T-helper 2 cell (primary cell): ENCODE results near the gene KCNK16.
"Not testable (repeated sequence)": the region's sequence is repeated elsewhere in the genome, so short reads cannot be mapped to it uniquely, and the experiment has no call there.

Experiments used
- DNase-seq, 5 experiments: peaks; one replicate each; pipeline versions ENCODE4 v3.0.0 to v3.0.0-alpha.2; 2012 to 2022

Gene KCNK16

GRCh38 chr6:39304951-39305350 lies 17.6 kb downstream of the KCNK16 start:
- DNase-seq = no peak

GRCh38 chr6:39303425-39304153 lies 18.9 kb downstream of the KCNK16 start:
- no peak for DNase-seq

- DNase-seq = peak; percentile 55 to 85 (median 68)
These were observed 19.7 kb downstream of the KCNK16 start for GRCh38 chr6:39302669-39303424.

GRCh38 chr6:39302011-39302410 lies 20.5 kb downstream of the KCNK16 start:
- no peak for DNase-seq

- no peak for DNase-seq
These were observed 20.9 kb downstream of the KCNK16 start for GRCh38 chr6:39301606-39302005.

GRCh38 chr6:39300739-39301138 lies 21.8 kb downstream of the KCNK16 start:
- DNase-seq = no peak

- DNase-seq = no peak
These were observed 24.4 kb downstream of the KCNK16 start for GRCh38 chr6:39298061-39298460.

GRCh38 chr6:39296745-39297640 lies 25.5 kb downstream of the KCNK16 start:
- DNase-seq = no peak

- DNase-seq = no peak
These were observed 26.9 kb downstream of the KCNK16 start for GRCh38 chr6:39295611-39296011.

GRCh38 chr6:39294899-39295298 lies 27.6 kb downstream of the KCNK16 start:
- no peak for DNase-seq

- no peak for DNase-seq
These were observed 28.4 kb downstream of the KCNK16 start for GRCh38 chr6:39294133-39294532.

GRCh38 chr6:39292637-39293036 lies 29.9 kb downstream of the KCNK16 start:
- DNase-seq = no peak

GRCh38 chr6:39289490-39289889 lies 33.0 kb downstream of the KCNK16 start:
- no peak for DNase-seq

GRCh38 chr6:39287601-39288000 lies 34.9 kb downstream of the KCNK16 start:
- DNase-seq = no peak

GRCh38 chr6:39286596-39286995 lies 35.9 kb downstream of the KCNK16 start:
- not testable (repeated sequence) for DNase-seq

GRCh38 chr6:39282774-39283173 lies 39.7 kb downstream of the KCNK16 start:
- DNase-seq = no peak

GRCh38 chr6:39281312-39281980 lies 41.1 kb downstream of the KCNK16 start:
- DNase-seq = no peak

- no peak for DNase-seq
These were observed 42.2 kb downstream of the KCNK16 start for GRCh38 chr6:39280247-39280731.

GRCh38 chr6:39279539-39279938 lies 43.0 kb downstream of the KCNK16 start:
- DNase-seq = no peak

- no peak for DNase-seq
These were observed 46.0 kb downstream of the KCNK16 start for GRCh38 chr6:39276379-39276995.

GRCh38 chr6:39274903-39275302 lies 47.6 kb downstream of the KCNK16 start:
- DNase-seq = no peak

- no peak for DNase-seq
These were observed 48.0 kb downstream of the KCNK16 start for GRCh38 chr6:39274471-39274870.
